GM18517 (cell line): ENCODE data around the gene SNX13.
"Not testable (repeated sequence)": the region's sequence is repeated elsewhere in the genome, so short reads cannot be mapped to it uniquely, and the experiment has no call there.

Experiments used
- ATAC-seq: cut with Tn5 transposase; IDR thresholded peaks from one replicate; pipeline ENCODE4 v1.9.1; 2021; ENCODE audit warnings: mild to moderate bottlenecking, moderate library complexity; ENCODE audit not compliant: unreplicated experiment

SNX13 gene

GRCh38 chr7:17915796-17916195, 24.5 kb downstream of the SNX13 start:
- ATAC-seq, result no peak

- no peak for ATAC-seq
Observed at GRCh38 chr7:17915168-17915567, 25.1 kb downstream of the SNX13 start.

- ATAC-seq, result no peak
Observed at GRCh38 chr7:17913250-17913649, 27.0 kb downstream of the SNX13 start.

- ATAC-seq, result no peak
Observed at GRCh38 chr7:17912536-17913235, 27.6 kb downstream of the SNX13 start.

- no peak for ATAC-seq
Observed at GRCh38 chr7:17912050-17912449, 28.2 kb downstream of the SNX13 start.

GRCh38 chr7:17910377-17910776, 29.9 kb downstream of the SNX13 start:
- no peak for ATAC-seq

GRCh38 chr7:17909310-17909709, 31.0 kb downstream of the SNX13 start:
- not testable (repeated sequence) for ATAC-seq

GRCh38 chr7:17907014-17907413, 33.3 kb downstream of the SNX13 start:
- no peak for ATAC-seq

GRCh38 chr7:17903337-17903736, 37.0 kb downstream of the SNX13 start:
- no peak for ATAC-seq

GRCh38 chr7:17902599-17902998, 37.7 kb downstream of the SNX13 start:
- no peak for ATAC-seq

GRCh38 chr7:17900464-17900863, 39.8 kb downstream of the SNX13 start:
- ATAC-seq, result no peak

- no peak for ATAC-seq
Observed at GRCh38 chr7:17898111-17898510, 42.2 kb downstream of the SNX13 start.

- ATAC-seq, result no peak
Observed at GRCh38 chr7:17887286-17887685, 53.0 kb downstream of the SNX13 start.

- ATAC-seq, result no peak
Observed at GRCh38 chr7:17882685-17883084, 57.6 kb downstream of the SNX13 start.

- no peak for ATAC-seq
Observed at GRCh38 chr7:17879075-17879661, 61.1 kb downstream of the SNX13 start.

- ATAC-seq, result no peak
Observed at GRCh38 chr7:17878627-17879026, 61.7 kb downstream of the SNX13 start.

- ATAC-seq, result no peak
Observed at GRCh38 chr7:17871815-17872533, 68.3 kb downstream of the SNX13 start.

GRCh38 chr7:17870406-17870805, 69.9 kb downstream of the SNX13 start:
- no peak for ATAC-seq

- ATAC-seq, result no peak
Observed at GRCh38 chr7:17863809-17864143, 76.5 kb downstream of the SNX13 start.

- ATAC-seq, result no peak
Observed at GRCh38 chr7:17863095-17863808, 77.0 kb downstream of the SNX13 start.

- ATAC-seq, result no peak
Observed at GRCh38 chr7:17856251-17856650, 84.0 kb downstream of the SNX13 start.

- no peak for ATAC-seq
Observed at GRCh38 chr7:17855202-17855601, 85.1 kb downstream of the SNX13 start.
